Measurements from ENCODE around the gene DCDC2. TPM values are rescaled to one million over a fixed set of nuclear protein-coding genes. Genes with fewer than 3 reads are reported as not detected.

Gene DCDC2
- total RNA-seq, 1 experiment from 2014 or later: 45.1 TPM

- H3K4me3 ChIP-seq (ENCODE audit: low read depth, low read length, poor library complexity, severe bottlenecking): no peak overlapping the region
- no peaks in the 10 kb centered on the region for H3K27me3 ChIP-seq (replicated peaks; ENCODE audit: insufficient read depth, low read depth, low read length, poor library complexity)
- no peaks in the 10 kb centered on the region for H3K36me3 ChIP-seq (ENCODE audit: insufficient read depth, low read length, poor library complexity, severe bottlenecking)
- ChIA-PET CTCF (no interaction called here), POLR2A (ENCODE audit: low non-redundant PET) (interaction anchor here (0.5 kb wide), 1 partner anchor 944 kb away, joined by 4 read pairs; no protein-coding TSS in a partner anchor)
- H3K4me1 ChIP-seq (ENCODE audit: insufficient read depth, low read length, poor library complexity, severe bottlenecking): peaks cover 24% of the 10 kb centered on the region
- TF ChIP-seq EZH2 (IDR thresholded peaks at IDR 0.05; ENCODE audit: borderline replicate concordance, low read depth, low read length, poor library complexity, severe bottlenecking): no peak
- no peak for TF ChIP-seq CTCF (conservative IDR thresholded peaks at IDR 0.05; ENCODE audit: low read depth, low read length)
- no peak overlapping the region for H3K27ac ChIP-seq (ENCODE audit: low read depth, low read length, poor library complexity, severe bottlenecking)
- DNase-seq (ENCODE audit: low spot score): no peak
- intact Hi-C loops (cut with micrococcal nuclease; ENCODE audit: unreplicated experiment): no loop called here
- H3K9me3 ChIP-seq (ENCODE audit: low read depth, low read length, poor library complexity, severe bottlenecking): no peaks in the 10 kb centered on the region
- no TSS peak for BruUV-seq (replicated peaks)
These were observed 132.0 kb downstream of the DCDC2 start for GRCh38 chr6:24225838-24226237.

DNA sequence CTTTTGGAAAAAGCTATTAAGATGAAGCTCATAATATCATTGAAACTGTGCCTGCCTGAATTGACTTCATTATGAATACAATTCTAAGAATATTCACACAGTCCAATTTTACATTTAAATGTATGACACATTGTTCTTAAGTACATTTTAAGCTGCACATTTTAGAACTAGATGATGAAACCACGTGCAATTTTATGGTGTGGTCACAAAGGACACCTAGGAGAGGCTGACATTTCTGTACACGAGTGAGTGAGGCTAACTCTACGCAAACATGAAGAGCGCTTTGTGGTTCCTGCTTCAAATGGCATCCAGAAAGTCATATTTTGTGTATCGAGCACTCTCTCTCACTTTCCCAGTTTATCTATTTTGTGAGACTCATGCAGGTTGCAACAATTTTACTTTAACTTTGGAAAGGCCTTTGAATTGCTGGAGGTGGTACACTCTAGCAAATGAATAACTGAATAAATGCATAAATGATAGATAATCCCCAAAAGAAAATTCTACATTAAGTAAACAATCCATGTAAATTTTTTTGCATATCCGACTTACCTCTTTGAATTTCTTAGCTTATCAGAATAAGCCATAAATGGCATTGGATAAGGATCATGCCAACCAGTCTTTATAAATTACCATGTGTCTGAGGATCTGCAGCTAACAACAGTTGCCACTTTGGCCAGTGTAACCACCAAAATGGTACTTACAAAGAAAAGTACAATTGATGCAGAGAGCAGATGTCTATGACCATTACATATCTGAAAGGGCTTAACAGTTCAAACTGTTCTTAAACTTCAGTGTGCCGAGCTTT lies 134.5 kb downstream of the DCDC2 start:
- Histone ChIP-seq H3K4me3 (ENCODE audit: low read depth, low read length, poor library complexity, severe bottlenecking) (no peak overlapping the region), H3K4me1 (ENCODE audit: insufficient read depth, low read length, poor library complexity, severe bottlenecking) (peaks cover 12% of the 10 kb centered on the region), H3K27me3 (replicated peaks; ENCODE audit: insufficient read depth, low read depth, low read length, poor library complexity) (no peaks in the 10 kb centered on the region), H3K9me3 (ENCODE audit: low read depth, low read length, poor library complexity, severe bottlenecking) (no peaks in the 10 kb centered on the region), H3K27ac (ENCODE audit: low read depth, low read length, poor library complexity, severe bottlenecking) (no peak overlapping the region), H3K36me3 (ENCODE audit: insufficient read depth, low read length, poor library complexity, severe bottlenecking) (no peaks in the 10 kb centered on the region)
- no peak for TF ChIP-seq EZH2 (IDR thresholded peaks at IDR 0.05; ENCODE audit: borderline replicate concordance, low read depth, low read length, poor library complexity, severe bottlenecking)
- TF ChIP-seq CTCF (conservative IDR thresholded peaks at IDR 0.05; ENCODE audit: low read depth, low read length): no peak
- intact Hi-C loops (cut with micrococcal nuclease; ENCODE audit: unreplicated experiment): no loop called here
- ChIA-PET POLR2A (ENCODE audit: low non-redundant PET) (no interaction called here), CTCF (no interaction called here)
- DNase-seq (ENCODE audit: low spot score): peak; percentile 39
- BruUV-seq (replicated peaks): no TSS peak

GRCh38 chr6:24219670-24220069 lies 138.2 kb downstream of the DCDC2 start:
- CTCF ChIA-PET: no interaction called here
- intact Hi-C loops (cut with micrococcal nuclease; ENCODE audit: unreplicated experiment): no loop called here
- TF ChIP-seq CTCF (conservative IDR thresholded peaks at IDR 0.05; ENCODE audit: low read depth, low read length): no peak
- no peak for TF ChIP-seq EZH2 (IDR thresholded peaks at IDR 0.05; ENCODE audit: borderline replicate concordance, low read depth, low read length, poor library complexity, severe bottlenecking)

More at GRCh38 chr6:24219670-24220069, 138.2 kb downstream of the DCDC2 start:
- Histone ChIP-seq H3K27ac (ENCODE audit: low read depth, low read length, poor library complexity, severe bottlenecking) (no peak overlapping the region), H3K4me3 (ENCODE audit: low read depth, low read length, poor library complexity, severe bottlenecking) (no peak overlapping the region), H3K4me1 (ENCODE audit: insufficient read depth, low read length, poor library complexity, severe bottlenecking) (no peaks in the 10 kb centered on the region), H3K27me3 (replicated peaks; ENCODE audit: insufficient read depth, low read depth, low read length, poor library complexity) (no peaks in the 10 kb centered on the region), H3K9me3 (ENCODE audit: low read depth, low read length, poor library complexity, severe bottlenecking) (no peaks in the 10 kb centered on the region), H3K36me3 (ENCODE audit: insufficient read depth, low read length, poor library complexity, severe bottlenecking) (no peaks in the 10 kb centered on the region)
- DNase-seq (ENCODE audit: low spot score): no peak
- POLR2A ChIA-PET (ENCODE audit: low non-redundant PET): no interaction called here
- BruUV-seq (replicated peaks): no TSS peak
